Measurements from ENCODE around the gene MYO16.

- no peak for TF ChIP-seq POLR2A (IDR thresholded peaks at IDR 0.05)
- no peak for TF ChIP-seq CTCF (IDR thresholded peaks at IDR 0.05)
Observed at GRCh38 chr13:109154546-109154945, 525.1 kb downstream of the MYO16 start.
